ENCODE data around the gene SPINK9.

DNA sequence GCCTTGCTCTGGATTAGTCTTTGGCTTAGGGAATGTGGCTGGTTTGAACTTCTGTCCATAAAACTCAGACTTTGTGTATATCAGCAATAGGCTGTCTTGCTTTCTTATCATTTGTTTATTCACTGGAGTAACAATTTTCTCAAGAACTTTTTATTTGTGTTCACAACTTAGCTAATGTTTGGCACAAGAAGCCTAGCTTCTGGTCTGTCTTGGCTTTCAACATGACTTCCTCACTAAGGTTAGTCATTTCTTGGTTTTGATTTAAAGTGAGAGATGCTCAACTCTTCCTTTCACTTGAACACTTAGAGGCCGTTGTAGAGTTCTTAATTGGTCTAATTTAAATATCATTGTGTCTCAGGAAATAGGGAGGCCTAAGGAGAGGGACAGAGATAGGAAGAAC is 53.3 kb downstream of the SPINK9 start:
- no peak for TF ChIP-seq CTCF (IDR thresholded peaks at IDR 0.05)
- TF ChIP-seq POLR2A (IDR thresholded peaks at IDR 0.05), result no peak
